Activated T-helper 2 cell treated with anti-CD3 and anti-CD28 coated beads, Interferon-gamma antibody, Interleukin-2, Interleukin-4, amounts not matched to agents 10 μg/mL and 5 μg/mL and 100 μg/mL, durations not matched to agents 14 hours and 24 hours and 36 hours (primary cell): ENCODE measurements around the gene CLUH. TPM values are rescaled to one million over a fixed set of nuclear protein-coding genes. Genes with fewer than 3 reads are reported as not detected.

Experiments
- DNase-seq: peaks from one replicate; pipeline ENCODE4 v3.0.0; 2021; ENCODE audit warnings: low spot score
- H3K27ac Mint-ChIP-seq: one replicate; pipeline ENCODE4 v1.8.0; 2021; ENCODE audit warnings: mixed read lengths
- H3K27me3 Mint-ChIP-seq: one replicate; pipeline ENCODE4 v1.8.0; 2021; ENCODE audit warnings: low read depth, mixed read lengths
- H3K36me3 Mint-ChIP-seq: one replicate; pipeline ENCODE4 v1.8.0; 2021; ENCODE audit warnings: low read depth, mixed read lengths
- H3K4me1 Mint-ChIP-seq: one replicate; pipeline ENCODE4 v1.8.0; 2021; ENCODE audit warnings: low read depth, mixed read lengths
- H3K4me3 Mint-ChIP-seq: one replicate; pipeline ENCODE4 v1.8.0; 2021; ENCODE audit warnings: low read depth, mild to moderate bottlenecking, moderate library complexity, mixed read lengths
- H3K9me3 Mint-ChIP-seq: one replicate; pipeline ENCODE4 v1.8.0; 2021; ENCODE audit warnings: mixed read lengths
- intact Hi-C: fragments of 100-400 bp; cut with micrococcal nuclease; formaldehyde crosslinking; loops from one replicate; pipeline ENCODE4 v1.15.1; 2023
- total RNA-seq: library from RNA; stranded (reverse); gene quantifications from 2 replicates; pipeline ENCODE4 v1.2.3, GENCODE V29; 2022

Gene CLUH
- total RNA-seq, 1 donor from 2014 or later, result 130 TPM

DNA sequence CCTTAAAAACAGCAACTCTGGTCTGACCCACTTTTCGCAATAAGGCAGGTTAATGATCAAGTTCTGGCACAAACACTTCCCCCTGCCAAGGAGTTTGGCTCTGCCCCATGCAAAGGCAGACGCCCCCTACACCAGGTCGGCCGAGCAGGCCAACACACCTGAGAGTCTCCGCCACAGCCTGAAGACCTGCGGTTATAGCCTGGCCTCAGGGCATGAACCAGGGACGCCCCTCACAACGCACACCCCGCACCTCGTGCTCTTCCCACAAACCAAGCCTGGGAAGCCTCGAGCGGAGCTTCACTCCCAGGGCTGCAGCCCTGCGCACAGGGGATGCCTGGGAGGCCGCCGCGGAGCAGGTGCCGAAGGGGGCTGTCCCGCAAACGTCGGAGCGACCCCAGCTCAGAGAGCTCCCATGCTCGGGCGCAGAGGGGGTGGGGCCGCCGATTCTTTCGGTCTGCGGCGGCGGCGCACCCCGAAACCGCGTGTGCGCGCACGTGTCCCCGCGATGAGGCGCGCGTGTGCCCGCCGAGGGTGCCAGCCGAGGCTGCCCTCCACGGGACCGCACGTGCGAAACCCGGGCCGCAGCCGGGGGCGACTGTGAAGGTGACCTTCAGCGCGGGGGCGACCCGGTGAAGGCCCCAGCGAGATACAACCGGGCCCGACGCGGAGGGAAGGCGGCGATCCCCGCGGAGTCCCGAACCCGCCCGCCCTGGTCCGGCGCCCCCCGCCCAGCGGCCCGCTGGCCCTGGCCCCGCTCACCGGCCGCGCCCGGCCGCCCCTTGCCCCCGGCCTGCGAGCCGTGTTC, 559 bp downstream of the CLUH start:
- Mint-ChIP-seq H3K4me1 (peaks cover 30% of the 10 kb centered on the region), H3K27ac (peak overlapping the region; percentile 85), H3K27me3 (no peaks in the 10 kb centered on the region), H3K9me3 (no peaks in the 10 kb centered on the region), H3K36me3 (no peaks in the 10 kb centered on the region), H3K4me3 (peak overlapping the region; percentile 92)
- intact Hi-C loops, result no loop called here
- DNase-seq, result no peak

DNA sequence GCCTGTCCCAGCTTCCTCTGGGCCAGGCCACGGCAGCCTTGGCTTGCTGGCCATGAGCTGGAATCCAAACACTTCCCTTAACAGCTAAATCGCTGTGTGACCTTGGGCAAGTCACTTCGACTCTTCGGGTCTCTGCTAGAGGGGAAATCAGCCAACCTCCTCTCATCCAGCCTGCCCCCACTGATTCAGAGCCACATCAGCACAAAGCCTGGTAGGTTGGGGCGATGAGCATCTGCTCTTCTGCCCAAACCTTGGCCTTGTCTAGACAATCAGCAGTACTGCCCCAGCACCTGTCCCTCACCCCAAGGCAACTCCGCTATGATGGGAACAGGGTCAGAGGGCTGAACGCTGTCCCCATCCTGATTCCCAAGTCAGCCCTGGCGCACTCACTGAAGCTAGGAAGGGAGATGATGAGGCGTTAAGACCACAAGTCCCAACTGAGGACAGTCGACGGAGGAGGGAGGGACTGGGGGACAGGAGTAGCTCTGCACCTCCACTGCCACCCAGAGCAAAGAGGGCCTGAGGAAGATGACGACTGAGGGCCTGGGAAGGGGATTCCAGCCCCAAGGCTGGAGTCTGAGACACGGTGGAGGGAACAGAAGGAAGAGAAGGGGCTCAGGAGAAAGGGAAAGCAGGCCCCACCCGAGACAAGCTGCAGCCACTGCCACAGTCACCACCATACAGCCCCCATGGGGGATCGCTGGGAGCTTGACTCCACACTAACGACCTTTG, 1.3 kb downstream of the CLUH start:
- Mint-ChIP-seq H3K4me1 (peaks cover 34% of the 10 kb centered on the region), H3K9me3 (no peaks in the 10 kb centered on the region)
- no peak for DNase-seq

DNA sequence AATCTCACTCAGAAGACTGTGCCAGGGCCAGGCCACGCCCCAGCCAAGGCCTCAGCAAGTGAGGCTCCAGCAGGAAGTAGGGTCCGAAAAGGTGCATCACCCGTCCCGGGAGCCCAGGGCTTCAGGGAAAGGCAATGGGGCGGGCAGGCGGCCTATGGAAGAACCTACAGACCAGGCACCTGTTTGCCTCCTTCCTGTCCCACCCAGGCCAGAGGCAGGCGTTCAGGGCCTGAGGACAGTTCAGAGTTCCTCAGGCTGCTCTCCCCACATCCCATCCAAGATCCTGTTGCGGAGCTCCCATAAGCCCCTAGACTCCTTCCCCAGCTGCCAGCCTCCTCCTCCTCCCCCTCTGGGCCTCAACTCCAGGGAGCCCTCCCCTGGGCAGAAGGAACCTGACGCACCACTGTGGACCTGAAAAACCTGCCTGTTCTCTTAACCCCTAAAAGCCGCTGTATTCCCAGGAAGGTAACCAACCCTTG, 2.3 kb downstream of the CLUH start:
- Mint-ChIP-seq H3K36me3 (peaks cover 10% of the 10 kb centered on the region), H3K27ac (peak overlapping the region; percentile 85), H3K4me1 (peaks cover 34% of the 10 kb centered on the region), H3K9me3 (no peaks in the 10 kb centered on the region), H3K4me3 (peak overlapping the region; percentile 92), H3K27me3 (no peaks in the 10 kb centered on the region)
- intact Hi-C loops, result no loop called here
- DNase-seq, result no peak

More for the DNA sequence above, 1.3 kb downstream of the CLUH start:
- Mint-ChIP-seq H3K27me3 (no peaks in the 10 kb centered on the region), H3K4me3 (peak overlapping the region; percentile 92), H3K27ac (peak overlapping the region; percentile 85), H3K36me3 (no peaks in the 10 kb centered on the region)
- intact Hi-C loops, result no loop called here

DNA sequence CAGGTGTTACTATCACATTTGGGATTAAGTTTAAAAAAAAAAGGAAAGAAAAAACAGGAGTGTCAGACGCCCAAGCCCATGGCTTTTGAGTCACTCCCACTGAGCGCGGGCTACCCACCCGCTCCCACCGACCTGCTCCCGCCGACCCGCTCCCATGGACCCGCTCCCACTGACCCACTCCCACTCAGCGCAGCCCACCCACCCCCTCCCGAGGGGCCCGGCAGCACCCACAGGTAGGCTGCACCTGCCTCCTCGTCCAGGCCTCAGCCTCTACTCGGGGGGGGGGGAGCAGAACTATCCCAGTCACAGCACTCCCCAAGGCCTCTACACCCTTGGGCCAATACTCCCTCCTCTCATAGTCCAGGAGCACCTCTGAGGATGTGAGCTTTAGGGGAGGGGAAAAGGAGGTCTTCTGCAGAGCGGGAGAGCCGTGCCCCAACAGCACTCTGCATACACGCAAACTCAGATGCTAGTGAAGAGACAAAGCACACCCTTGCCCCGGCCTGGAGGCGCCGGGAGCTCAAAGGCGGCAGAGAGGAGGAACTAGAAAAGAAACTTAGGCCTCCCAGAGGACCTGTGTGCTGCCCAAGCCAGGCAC, 2.9 kb downstream of the CLUH start:
- H3K27me3 Mint-ChIP-seq, result no peaks in the 10 kb centered on the region
- peaks cover 32% of the 10 kb centered on the region for H3K4me1 Mint-ChIP-seq
- peak overlapping the region; percentile 92 for H3K4me3 Mint-ChIP-seq
- intact Hi-C loops, result no loop called here
- peaks cover 14% of the 10 kb centered on the region for H3K36me3 Mint-ChIP-seq
- DNase-seq, result no peak
- no peak overlapping the region for H3K27ac Mint-ChIP-seq
- H3K9me3 Mint-ChIP-seq, result no peaks in the 10 kb centered on the region

DNA sequence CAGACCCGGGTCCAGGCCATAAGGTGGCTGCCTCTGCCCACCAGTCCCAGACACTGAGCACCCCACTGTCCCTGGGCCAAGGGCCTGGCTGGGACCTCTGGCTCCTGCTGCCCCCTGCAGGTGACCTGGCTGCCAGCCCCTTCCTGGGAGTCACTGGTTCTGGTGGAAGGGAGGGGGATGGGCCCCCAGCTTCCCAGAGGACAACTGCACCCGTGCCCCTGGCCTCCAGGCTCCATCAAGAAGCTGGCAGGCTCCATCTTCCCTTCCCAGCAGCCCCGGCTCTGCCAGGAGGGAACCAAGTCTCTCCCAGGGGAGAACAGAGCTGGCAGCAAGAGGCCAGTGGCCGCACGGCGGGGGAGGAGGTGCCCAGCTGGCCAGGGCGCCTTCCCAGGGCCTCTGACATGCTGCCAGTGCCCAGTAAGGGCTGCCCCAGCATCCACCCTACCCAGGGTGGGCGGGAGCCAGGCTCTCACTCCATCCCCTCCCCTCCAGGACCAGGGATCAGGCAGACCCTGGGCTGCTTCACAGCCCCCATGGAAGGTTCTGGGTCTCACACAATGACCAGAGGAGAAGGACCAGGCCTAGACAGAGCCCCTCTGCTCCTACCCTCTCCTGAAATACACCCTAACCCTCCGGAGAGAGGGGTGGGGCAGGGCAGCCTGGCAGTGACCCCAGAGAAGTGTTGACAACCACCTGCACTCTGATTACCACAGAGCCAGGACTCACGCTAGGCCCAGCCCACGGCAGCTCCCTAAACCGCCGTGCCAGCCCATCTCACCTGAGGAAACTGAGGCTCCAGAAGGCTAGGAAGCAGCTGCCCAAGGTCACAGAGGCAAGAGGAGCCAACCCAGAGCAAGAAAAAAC, 3.6 kb downstream of the CLUH start:
- H3K27me3 Mint-ChIP-seq, result no peaks in the 10 kb centered on the region
- H3K36me3 Mint-ChIP-seq, result peaks cover 14% of the 10 kb centered on the region
- intact Hi-C loops, result no loop called here
- peaks cover 30% of the 10 kb centered on the region for H3K4me1 Mint-ChIP-seq
- H3K9me3 Mint-ChIP-seq, result no peaks in the 10 kb centered on the region
- H3K4me3 Mint-ChIP-seq, result no peak overlapping the region
- DNase-seq, result no peak
- H3K27ac Mint-ChIP-seq, result no peak overlapping the region

DNA sequence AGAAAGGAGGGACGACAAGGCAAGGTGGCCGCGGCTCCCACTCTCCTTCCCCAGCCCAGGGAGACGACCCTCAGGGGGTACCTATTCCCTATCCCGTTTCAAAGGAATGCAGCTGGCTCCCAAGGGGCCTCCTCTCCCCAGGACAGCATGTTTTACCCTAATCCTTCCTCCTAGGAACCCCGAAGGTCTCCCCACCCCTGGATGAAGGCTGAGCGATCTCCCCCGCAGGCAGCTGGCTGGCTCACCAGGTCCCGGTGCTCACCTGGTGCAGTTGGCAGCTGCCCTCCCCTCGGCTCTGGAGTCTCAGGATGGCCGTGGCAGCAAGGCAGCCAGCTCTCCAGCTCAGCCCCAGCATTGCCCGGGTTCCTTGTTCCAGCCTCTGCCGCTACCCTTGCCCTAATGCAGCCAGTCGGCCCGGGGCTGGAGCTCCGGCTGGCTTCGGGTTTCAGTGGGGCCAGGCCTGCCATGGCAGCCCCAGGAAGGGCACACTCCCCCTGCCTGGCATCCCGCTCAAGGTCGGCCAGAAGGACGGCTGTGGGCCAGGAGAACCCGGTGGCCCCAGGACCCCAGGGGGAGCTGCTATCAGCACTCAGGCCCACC, 4.6 kb downstream of the CLUH start:
- H3K36me3 Mint-ChIP-seq, result peaks cover 22% of the 10 kb centered on the region
- H3K4me3 Mint-ChIP-seq, result no peak overlapping the region
- H3K27me3 Mint-ChIP-seq, result no peaks in the 10 kb centered on the region
- H3K4me1 Mint-ChIP-seq, result peaks cover 23% of the 10 kb centered on the region
- intact Hi-C loops, result no loop called here
- H3K9me3 Mint-ChIP-seq, result no peaks in the 10 kb centered on the region
- DNase-seq, result no peak
- no peak overlapping the region for H3K27ac Mint-ChIP-seq

DNA sequence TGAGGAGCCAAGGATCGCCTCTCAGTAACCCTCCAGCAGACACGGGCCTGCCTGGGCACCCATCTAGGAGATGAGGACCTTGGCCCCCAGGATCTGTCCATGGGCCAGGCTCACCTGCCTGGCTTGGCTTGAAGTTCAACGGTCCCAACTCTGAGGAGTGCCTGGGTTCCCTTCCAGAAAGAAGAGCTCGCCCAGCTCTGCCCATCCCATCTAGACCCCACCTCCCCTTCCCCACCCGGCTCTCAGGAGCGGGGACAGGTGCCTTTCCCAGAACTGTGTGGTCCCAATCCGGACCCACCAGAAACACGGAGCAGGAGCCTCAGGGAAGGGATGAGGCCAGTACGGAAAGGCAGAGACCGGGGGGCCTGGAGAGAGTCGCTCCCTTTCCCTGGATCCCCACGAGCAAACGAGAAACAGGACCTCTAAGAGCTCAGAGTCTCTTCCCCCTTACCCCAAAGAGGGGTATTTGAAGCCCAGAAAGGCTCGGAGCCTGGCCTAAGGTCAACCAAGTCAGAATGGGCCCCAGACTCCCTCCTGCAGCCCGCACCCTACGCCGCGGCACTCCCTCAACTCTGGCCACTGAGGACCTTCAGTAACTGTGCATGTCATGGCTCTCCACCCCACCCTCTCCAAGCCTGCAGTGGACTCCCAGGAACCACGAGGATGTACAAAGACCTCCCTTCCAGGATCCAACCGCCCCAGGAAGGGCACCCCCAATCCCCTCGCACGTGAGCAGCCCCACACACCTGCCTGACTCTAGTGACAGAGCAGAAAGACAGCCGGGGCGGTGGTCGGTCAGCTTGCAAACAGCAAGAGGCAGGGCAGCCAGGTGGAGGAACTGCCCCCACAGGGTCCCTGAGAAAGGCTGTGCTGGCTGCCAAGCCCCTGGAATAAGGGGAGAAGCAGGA, 5.4 kb downstream of the CLUH start:
- Mint-ChIP-seq H3K9me3 (no peaks in the 10 kb centered on the region), H3K27ac (no peak overlapping the region), H3K4me1 (peaks cover 22% of the 10 kb centered on the region), H3K36me3 (peaks cover 23% of the 10 kb centered on the region), H3K4me3 (no peak overlapping the region), H3K27me3 (no peaks in the 10 kb centered on the region)
- no peak for DNase-seq
- intact Hi-C loops, result no loop called here

DNA sequence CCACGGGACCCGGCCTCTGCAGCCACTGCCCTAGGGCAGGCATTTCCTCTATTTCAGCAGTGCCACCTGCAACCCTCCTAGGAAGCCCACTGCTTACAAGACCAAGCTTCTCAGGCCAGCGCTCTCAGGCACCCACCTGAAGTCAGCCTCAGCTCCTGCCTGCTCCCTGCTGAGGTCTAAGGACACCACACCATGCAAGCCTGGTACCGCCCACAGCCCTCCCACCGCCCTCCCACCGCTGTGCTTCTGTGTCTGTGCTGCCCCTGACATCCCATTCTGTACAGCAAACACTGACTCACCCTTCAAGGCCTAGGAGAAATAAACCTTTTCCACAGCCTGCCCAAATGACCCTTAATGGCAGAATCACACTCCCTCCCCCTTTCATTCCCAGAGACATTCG, 6.3 kb downstream of the CLUH start:
- DNase-seq, result no peak
- intact Hi-C loops, result no loop called here
- H3K9me3 Mint-ChIP-seq, result no peaks in the 10 kb centered on the region
- H3K36me3 Mint-ChIP-seq, result peaks cover 28% of the 10 kb centered on the region
- H3K4me1 Mint-ChIP-seq, result peaks cover 19% of the 10 kb centered on the region
- H3K27me3 Mint-ChIP-seq, result no peaks in the 10 kb centered on the region
- H3K4me3 Mint-ChIP-seq, result no peak overlapping the region
- H3K27ac Mint-ChIP-seq, result no peak overlapping the region

DNA sequence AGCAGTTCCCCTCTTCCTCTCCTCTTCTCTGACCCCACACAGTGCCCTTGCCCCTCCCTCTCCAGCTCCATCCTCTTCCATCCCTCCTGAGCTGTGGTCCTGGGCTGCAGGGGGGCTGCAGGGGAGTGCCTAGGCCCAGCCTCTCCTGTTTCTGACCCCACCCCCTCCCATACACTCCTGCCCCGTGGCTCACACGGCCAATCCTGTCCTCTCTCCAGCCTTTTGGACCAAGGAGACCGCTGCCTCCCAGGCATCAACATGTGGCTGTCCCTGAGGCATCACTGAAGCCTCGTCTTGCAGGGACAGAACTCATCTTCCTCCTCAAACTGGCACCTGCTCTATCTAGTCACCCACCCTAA, 6.7 kb downstream of the CLUH start:
- Mint-ChIP-seq H3K9me3 (no peaks in the 10 kb centered on the region), H3K4me3 (no peak overlapping the region), H3K27ac (no peak overlapping the region), H3K4me1 (peaks cover 15% of the 10 kb centered on the region), H3K27me3 (no peaks in the 10 kb centered on the region), H3K36me3 (peaks cover 28% of the 10 kb centered on the region)
- DNase-seq, result no peak
- intact Hi-C loops, result no loop called here

DNA sequence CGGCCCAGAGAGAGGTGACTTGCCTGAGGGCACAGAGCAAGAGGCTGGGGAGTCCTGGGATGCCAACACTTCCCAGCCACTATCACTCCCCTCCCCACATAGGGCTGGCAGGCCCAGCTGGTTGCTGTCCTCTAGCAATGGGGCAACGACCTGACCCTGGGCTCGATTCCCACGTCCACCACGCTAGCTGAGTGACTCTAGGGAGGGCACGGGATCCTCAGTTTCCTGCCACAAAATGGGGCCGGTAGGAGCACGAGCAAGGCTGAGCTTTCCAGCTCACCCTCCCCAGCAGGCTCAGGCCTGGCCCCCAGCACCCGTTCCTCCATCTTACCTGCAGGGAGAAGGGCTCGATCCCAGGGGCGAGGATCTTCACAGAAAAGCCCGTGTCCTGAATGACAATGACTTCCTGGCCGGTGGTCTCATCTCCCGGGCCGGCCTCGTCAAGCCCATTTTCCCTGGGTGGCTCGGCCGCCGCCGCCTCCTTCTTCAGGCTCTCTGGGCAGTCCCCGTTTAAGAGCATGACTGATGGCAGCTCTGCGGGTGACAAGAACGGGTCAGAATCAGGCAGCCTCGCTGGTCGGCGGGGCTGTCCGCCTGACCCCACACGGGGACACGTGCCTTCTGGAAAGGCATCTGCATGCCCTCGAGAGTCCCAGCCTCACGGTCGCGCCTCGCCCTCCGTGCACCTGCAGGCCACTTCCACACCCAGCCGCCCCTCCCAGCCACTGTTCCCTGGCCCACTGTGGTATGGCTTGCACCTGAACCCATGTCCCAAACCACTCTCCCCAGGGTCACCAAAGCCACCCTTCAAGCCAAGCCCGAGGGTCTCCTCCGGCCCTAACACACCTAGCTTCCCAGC, 7.3 kb downstream of the CLUH start:
- Mint-ChIP-seq H3K36me3 (peaks cover 28% of the 10 kb centered on the region), H3K9me3 (no peaks in the 10 kb centered on the region), H3K27me3 (no peaks in the 10 kb centered on the region), H3K4me3 (no peak overlapping the region), H3K27ac (no peak overlapping the region), H3K4me1 (peaks cover 9% of the 10 kb centered on the region)
- no peak for DNase-seq
- intact Hi-C loops, result no loop called here

DNA sequence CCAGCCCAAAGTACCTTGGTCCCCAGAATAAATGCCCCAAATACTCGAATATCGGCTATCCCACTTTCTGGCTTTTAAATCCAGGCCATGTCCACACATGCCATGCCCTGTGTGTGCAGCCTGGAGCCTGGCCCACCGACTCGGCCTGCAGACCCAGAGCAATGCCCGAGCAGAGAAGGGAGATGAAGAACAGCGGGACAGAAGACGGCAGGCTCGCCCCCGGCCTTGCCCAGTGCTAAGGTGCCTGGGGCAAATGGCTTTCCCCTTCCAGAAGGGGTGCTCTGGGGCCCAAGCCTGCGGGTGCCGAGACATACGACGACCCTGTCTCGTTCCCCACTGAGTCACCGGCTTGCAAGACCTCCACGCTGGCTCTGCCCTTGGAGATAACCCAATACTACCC, 8.0 kb downstream of the CLUH start:
- no peak overlapping the region for H3K4me3 Mint-ChIP-seq
- no peaks in the 10 kb centered on the region for H3K9me3 Mint-ChIP-seq
- H3K27me3 Mint-ChIP-seq, result no peaks in the 10 kb centered on the region
- no peak for DNase-seq
- peaks cover 28% of the 10 kb centered on the region for H3K36me3 Mint-ChIP-seq
- H3K27ac Mint-ChIP-seq, result no peak overlapping the region
- intact Hi-C loops, result no loop called here
- H3K4me1 Mint-ChIP-seq, result peaks cover 6% of the 10 kb centered on the region
